Measurements from ENCODE around the gene PPP2R2B.

PPP2R2B gene

GRCh38 chr5:146765089-146765832, 113.3 kb downstream of the PPP2R2B start:
- TF ChIP-seq CTCF (IDR thresholded peaks at IDR 0.05): no peak
- H3K27ac ChIP-seq: no peak overlapping the region
- DNase-seq (ENCODE audit: low spot score): no peak
- no peak overlapping the region for H3K4me3 ChIP-seq

GRCh38 chr5:146762830-146763229, 115.7 kb downstream of the PPP2R2B start:
- TF ChIP-seq CTCF (IDR thresholded peaks at IDR 0.05): no peak
- H3K4me3 ChIP-seq: no peak overlapping the region
- DNase-seq (ENCODE audit: low spot score): no peak
- H3K27ac ChIP-seq: no peak overlapping the region

- no peak overlapping the region for H3K27ac ChIP-seq
- no peak overlapping the region for H3K4me3 ChIP-seq
- no peak for DNase-seq (ENCODE audit: low spot score)
- no peak for TF ChIP-seq CTCF (IDR thresholded peaks at IDR 0.05)
Measured at GRCh38 chr5:146761811-146762210, 116.7 kb downstream of the PPP2R2B start.

GRCh38 chr5:146758938-146759337, 119.6 kb downstream of the PPP2R2B start:
- no peak overlapping the region for H3K27ac ChIP-seq
- H3K4me3 ChIP-seq: no peak overlapping the region
- no peak for DNase-seq (ENCODE audit: low spot score)
- TF ChIP-seq CTCF (IDR thresholded peaks at IDR 0.05): no peak

GRCh38 chr5:146758076-146758475, 120.5 kb downstream of the PPP2R2B start:
- no peak overlapping the region for H3K4me3 ChIP-seq
- H3K27ac ChIP-seq: no peak overlapping the region
- no peak for DNase-seq (ENCODE audit: low spot score)
- no peak for TF ChIP-seq CTCF (IDR thresholded peaks at IDR 0.05)

GRCh38 chr5:146756546-146756945, 122.0 kb downstream of the PPP2R2B start:
- H3K27ac ChIP-seq: no peak overlapping the region
- no peak for DNase-seq (ENCODE audit: low spot score)
- no peak for TF ChIP-seq CTCF (IDR thresholded peaks at IDR 0.05)

GRCh38 chr5:146755793-146756192, 122.8 kb downstream of the PPP2R2B start:
- TF ChIP-seq CTCF (IDR thresholded peaks at IDR 0.05): no peak
- DNase-seq (ENCODE audit: low spot score): no peak
- Histone ChIP-seq H3K4me3 (no peak overlapping the region), H3K27ac (no peak overlapping the region)

More at GRCh38 chr5:146756546-146756945, 122.0 kb downstream of the PPP2R2B start:
- no peak overlapping the region for H3K4me3 ChIP-seq
